ENCODE data around the gene CACNA1C.

CACNA1C gene

DNA sequence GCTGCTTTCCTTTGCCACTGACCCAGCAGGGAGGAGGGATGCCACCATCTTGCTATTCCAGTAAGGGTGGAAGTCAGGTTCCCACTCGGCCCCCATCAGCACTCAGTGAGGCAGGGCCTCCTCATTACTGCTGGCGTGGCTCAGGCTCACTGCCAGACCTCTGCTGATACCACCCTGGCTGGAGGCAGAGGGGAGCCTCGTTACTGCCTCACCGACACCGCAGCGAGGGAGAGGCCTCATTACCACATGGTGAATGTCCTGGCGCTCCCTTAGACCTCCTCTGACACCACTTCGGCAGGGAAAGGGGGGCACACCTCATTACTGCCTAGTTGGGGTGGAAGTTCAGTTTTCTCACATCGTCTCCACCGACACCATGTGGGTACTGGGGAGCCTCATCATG, 354.1 kb downstream of the CACNA1C start:
- no peak overlapping the region for H3K4me2 ChIP-seq (ENCODE audit: low read length)
- H3K9ac ChIP-seq (ENCODE audit: low read depth, low read length), result no peak overlapping the region
- peaks cover 36% of the 10 kb centered on the region for H3K27me3 ChIP-seq (ENCODE audit: control insufficient read depth, insufficient read depth, low read length)
- no peak overlapping the region for H3K4me3 ChIP-seq (ENCODE audit: low read length)
- no peaks in the 10 kb centered on the region for H3K4me1 ChIP-seq (ENCODE audit: control insufficient read depth, insufficient read depth, low read length)
- no peaks in the 10 kb centered on the region for H3K36me3 ChIP-seq (ENCODE audit: insufficient read depth, low read length)
- H3K9me3 ChIP-seq (replicated peaks; ENCODE audit: low read length), result no peaks in the 10 kb centered on the region

DNA sequence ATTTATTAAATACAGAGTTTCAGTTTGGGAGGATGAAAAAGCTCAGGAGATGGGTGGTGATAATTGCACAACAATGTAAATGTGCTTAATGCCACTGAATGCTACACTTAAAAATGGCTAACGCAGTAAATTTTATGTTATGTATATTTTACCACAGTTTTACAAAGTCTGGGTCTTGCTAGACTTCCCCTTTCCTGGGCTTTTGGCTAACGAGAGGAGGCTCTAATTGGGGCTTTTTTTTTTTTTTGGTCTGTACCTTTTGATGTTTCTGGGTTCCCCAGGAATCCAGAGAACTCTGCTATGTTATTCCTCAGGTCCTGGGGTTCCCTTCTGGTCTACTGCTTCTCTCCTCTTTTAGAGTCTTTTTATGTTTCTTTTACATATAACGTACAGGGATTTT, 355.5 kb downstream of the CACNA1C start:
- H3K36me3 ChIP-seq (ENCODE audit: insufficient read depth, low read length), result no peaks in the 10 kb centered on the region
- peaks cover 41% of the 10 kb centered on the region for H3K27me3 ChIP-seq (ENCODE audit: control insufficient read depth, insufficient read depth, low read length)
- H3K4me2 ChIP-seq (ENCODE audit: low read length), result no peak overlapping the region
- no peaks in the 10 kb centered on the region for H3K9me3 ChIP-seq (replicated peaks; ENCODE audit: low read length)
- no peak overlapping the region for H3K9ac ChIP-seq (ENCODE audit: low read depth, low read length)
- H3K4me3 ChIP-seq (ENCODE audit: low read length), result no peak overlapping the region
- H3K4me1 ChIP-seq (ENCODE audit: control insufficient read depth, insufficient read depth, low read length), result no peaks in the 10 kb centered on the region

DNA sequence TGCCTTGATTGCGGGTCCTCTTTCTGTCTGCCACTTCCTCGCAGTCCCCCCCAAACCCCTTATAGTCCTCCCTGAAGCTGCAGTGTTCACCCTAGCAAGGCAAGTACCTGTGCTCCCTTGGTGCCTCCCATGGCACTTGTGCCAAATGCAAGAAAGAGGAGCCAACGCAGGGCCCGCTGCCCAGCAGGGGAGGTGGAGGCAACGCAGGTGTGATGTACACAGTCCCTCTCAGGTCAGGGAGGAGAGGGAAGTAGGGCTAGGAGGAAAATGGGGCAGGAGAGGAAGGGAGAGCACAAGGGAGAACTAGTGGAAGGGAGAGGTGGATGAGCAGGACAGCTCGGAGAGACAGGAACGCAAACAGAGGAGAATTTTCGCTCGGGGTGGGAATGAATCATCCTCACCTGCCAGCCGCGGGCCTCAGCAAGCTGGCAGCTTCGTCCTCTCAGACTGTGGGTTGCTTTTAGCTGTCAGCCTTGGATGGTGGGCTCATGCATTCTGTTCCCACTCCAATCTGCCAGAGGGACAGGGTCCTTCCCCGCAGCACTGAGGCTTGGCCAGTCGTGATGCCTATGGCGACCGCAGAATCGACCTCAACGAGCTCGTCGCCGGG, 357.0 kb downstream of the CACNA1C start:
- Histone ChIP-seq H3K4me2 (ENCODE audit: low read length) (no peak overlapping the region), H3K9ac (ENCODE audit: low read depth, low read length) (no peak overlapping the region), H3K4me3 (ENCODE audit: low read length) (no peak overlapping the region), H3K9me3 (replicated peaks; ENCODE audit: low read length) (no peaks in the 10 kb centered on the region), H3K4me1 (ENCODE audit: control insufficient read depth, insufficient read depth, low read length) (no peaks in the 10 kb centered on the region), H3K36me3 (ENCODE audit: insufficient read depth, low read length) (no peaks in the 10 kb centered on the region), H3K27me3 (ENCODE audit: control insufficient read depth, insufficient read depth, low read length) (peaks cover 42% of the 10 kb centered on the region)

DNA sequence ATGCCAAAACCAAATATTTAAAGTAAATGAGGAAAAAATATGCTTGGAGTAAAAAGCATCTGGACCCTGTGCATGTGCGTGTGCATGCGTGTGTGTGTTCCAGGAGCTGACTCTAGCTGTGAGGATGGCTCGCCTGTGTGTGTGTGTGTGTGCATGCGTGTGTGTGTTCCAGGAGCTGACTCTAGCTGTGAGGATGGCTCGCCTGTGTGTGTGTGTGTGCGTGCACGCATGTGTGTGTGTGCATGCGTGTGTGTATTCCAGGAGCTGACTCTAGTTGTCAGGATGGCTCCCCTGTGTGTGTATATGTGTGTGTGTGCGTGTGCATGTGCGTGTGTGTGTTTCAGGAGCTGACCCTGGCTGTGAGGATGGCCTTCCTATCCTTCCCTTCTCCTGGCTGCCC, 357.7 kb downstream of the CACNA1C start:
- H3K4me2 ChIP-seq (ENCODE audit: low read length), result no peak overlapping the region
- no peak overlapping the region for H3K9ac ChIP-seq (ENCODE audit: low read depth, low read length)
- no peaks in the 10 kb centered on the region for H3K4me1 ChIP-seq (ENCODE audit: control insufficient read depth, insufficient read depth, low read length)
- H3K27me3 ChIP-seq (ENCODE audit: control insufficient read depth, insufficient read depth, low read length), result peaks cover 41% of the 10 kb centered on the region
- H3K9me3 ChIP-seq (replicated peaks; ENCODE audit: low read length), result no peaks in the 10 kb centered on the region
- H3K4me3 ChIP-seq (ENCODE audit: low read length), result no peak overlapping the region
- H3K36me3 ChIP-seq (ENCODE audit: insufficient read depth, low read length), result no peaks in the 10 kb centered on the region

GRCh38 chr12:2411011-2411410, 358.2 kb downstream of the CACNA1C start:
- H3K36me3 ChIP-seq (ENCODE audit: insufficient read depth, low read length), result no peaks in the 10 kb centered on the region

DNA sequence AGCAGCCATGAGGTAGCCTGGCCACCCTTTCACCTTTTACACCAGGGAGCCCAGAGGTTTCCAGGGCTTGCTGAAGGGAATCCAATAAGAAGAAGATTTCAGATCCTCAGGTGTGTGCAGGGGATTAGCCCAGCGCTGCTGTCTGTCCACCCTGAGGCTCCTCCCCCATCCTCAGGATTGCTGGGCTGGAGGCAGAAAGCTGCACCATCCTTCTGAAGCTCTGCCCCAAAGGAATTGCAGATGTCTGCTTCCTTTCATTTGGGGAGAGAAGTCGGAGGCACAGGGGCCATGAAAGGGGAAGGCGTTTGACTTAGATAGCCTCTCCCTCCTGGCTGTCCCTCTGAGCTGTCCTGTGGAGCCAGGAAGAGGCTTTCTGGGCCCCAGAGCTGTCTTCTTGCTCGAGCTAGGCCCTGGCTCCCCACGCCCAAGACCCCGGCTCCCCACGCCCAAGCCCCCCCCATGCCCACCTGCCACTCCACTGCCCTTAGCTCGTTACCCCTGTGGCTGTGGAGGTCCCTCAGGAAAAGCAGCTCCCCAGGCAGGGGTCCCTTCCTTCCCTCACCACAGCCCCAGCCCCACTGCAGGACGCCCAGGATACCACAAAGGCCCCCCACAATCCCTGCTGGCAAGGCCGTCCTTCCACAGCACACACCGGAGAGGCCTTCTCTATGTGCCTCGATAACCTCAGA, 359.0 kb downstream of the CACNA1C start:
- Histone ChIP-seq H3K4me2 (ENCODE audit: low read length) (no peak overlapping the region), H3K27me3 (ENCODE audit: control insufficient read depth, insufficient read depth, low read length) (peaks cover 42% of the 10 kb centered on the region), H3K9me3 (replicated peaks; ENCODE audit: low read length) (no peaks in the 10 kb centered on the region), H3K36me3 (ENCODE audit: insufficient read depth, low read length) (no peaks in the 10 kb centered on the region), H3K4me3 (ENCODE audit: low read length) (no peak overlapping the region), H3K4me1 (ENCODE audit: control insufficient read depth, insufficient read depth, low read length) (no peaks in the 10 kb centered on the region), H3K9ac (ENCODE audit: low read depth, low read length) (no peak overlapping the region)

More at GRCh38 chr12:2411011-2411410, 358.2 kb downstream of the CACNA1C start:
- Histone ChIP-seq H3K9ac (ENCODE audit: low read depth, low read length) (no peak overlapping the region), H3K4me3 (ENCODE audit: low read length) (no peak overlapping the region), H3K4me1 (ENCODE audit: control insufficient read depth, insufficient read depth, low read length) (no peaks in the 10 kb centered on the region), H3K9me3 (replicated peaks; ENCODE audit: low read length) (no peaks in the 10 kb centered on the region), H3K4me2 (ENCODE audit: low read length) (no peak overlapping the region), H3K27me3 (ENCODE audit: control insufficient read depth, insufficient read depth, low read length) (peaks cover 42% of the 10 kb centered on the region)

GRCh38 chr12:2412305-2412643, 359.5 kb downstream of the CACNA1C start:
- Histone ChIP-seq H3K9me3 (replicated peaks; ENCODE audit: low read length) (no peaks in the 10 kb centered on the region), H3K4me1 (ENCODE audit: control insufficient read depth, insufficient read depth, low read length) (no peaks in the 10 kb centered on the region), H3K4me3 (ENCODE audit: low read length) (no peak overlapping the region), H3K9ac (ENCODE audit: low read depth, low read length) (no peak overlapping the region), H3K4me2 (ENCODE audit: low read length) (no peak overlapping the region), H3K27me3 (ENCODE audit: control insufficient read depth, insufficient read depth, low read length) (peaks cover 41% of the 10 kb centered on the region), H3K36me3 (ENCODE audit: insufficient read depth, low read length) (no peaks in the 10 kb centered on the region)

- H3K9ac ChIP-seq (ENCODE audit: low read depth, low read length), result no peak overlapping the region
- H3K36me3 ChIP-seq (ENCODE audit: insufficient read depth, low read length), result no peaks in the 10 kb centered on the region
- no peaks in the 10 kb centered on the region for H3K4me1 ChIP-seq (ENCODE audit: control insufficient read depth, insufficient read depth, low read length)
- H3K9me3 ChIP-seq (replicated peaks; ENCODE audit: low read length), result no peaks in the 10 kb centered on the region
- no peak overlapping the region for H3K4me3 ChIP-seq (ENCODE audit: low read length)
- H3K27me3 ChIP-seq (ENCODE audit: control insufficient read depth, insufficient read depth, low read length), result peaks cover 42% of the 10 kb centered on the region
- no peak overlapping the region for H3K4me2 ChIP-seq (ENCODE audit: low read length)
Observed at GRCh38 chr12:2413301-2413700, 360.5 kb downstream of the CACNA1C start.

DNA sequence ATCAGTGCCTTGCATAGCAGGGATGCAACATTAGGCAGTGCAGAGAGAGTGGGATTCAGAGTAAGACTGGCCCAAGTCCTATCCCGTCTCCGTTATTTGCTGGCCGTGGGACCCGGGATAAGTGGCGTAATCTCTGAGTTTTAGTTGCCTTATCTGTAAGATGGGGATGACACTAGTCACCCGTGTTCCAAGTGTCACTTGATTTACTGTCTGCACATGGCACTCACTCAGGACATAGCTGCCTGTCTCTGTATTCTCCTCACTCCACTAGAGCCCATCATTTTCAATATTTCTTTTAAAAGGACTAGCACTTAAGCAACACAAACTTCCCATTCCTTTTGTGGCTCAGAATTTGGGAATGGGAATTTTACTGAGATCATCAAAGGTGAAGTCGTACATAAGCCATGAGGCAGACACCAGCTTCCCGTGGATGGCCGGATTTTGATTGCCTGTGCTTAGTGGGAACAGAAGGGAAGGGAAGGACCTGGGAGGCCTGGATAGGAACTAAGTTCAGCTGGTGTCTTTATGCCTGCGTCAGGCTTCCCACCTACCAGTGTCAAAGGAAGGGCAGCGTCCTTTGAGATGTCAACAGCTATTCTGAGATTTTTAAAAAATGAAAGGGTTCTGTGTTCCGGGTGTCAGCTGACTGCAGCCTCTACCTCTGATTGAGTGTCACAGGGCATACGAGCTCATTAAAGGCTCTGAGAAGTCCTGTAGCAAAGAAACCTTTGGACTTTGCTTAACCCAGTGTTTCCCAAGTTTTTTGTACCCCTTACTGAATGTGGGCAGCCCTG, 361.4 kb downstream of the CACNA1C start:
- H3K4me3 ChIP-seq (ENCODE audit: low read length), result no peak overlapping the region
- H3K36me3 ChIP-seq (ENCODE audit: insufficient read depth, low read length), result no peaks in the 10 kb centered on the region
- H3K4me2 ChIP-seq (ENCODE audit: low read length), result no peak overlapping the region
- peaks cover 41% of the 10 kb centered on the region for H3K27me3 ChIP-seq (ENCODE audit: control insufficient read depth, insufficient read depth, low read length)
- no peak overlapping the region for H3K9ac ChIP-seq (ENCODE audit: low read depth, low read length)
- no peaks in the 10 kb centered on the region for H3K4me1 ChIP-seq (ENCODE audit: control insufficient read depth, insufficient read depth, low read length)
- no peaks in the 10 kb centered on the region for H3K9me3 ChIP-seq (replicated peaks; ENCODE audit: low read length)

DNA sequence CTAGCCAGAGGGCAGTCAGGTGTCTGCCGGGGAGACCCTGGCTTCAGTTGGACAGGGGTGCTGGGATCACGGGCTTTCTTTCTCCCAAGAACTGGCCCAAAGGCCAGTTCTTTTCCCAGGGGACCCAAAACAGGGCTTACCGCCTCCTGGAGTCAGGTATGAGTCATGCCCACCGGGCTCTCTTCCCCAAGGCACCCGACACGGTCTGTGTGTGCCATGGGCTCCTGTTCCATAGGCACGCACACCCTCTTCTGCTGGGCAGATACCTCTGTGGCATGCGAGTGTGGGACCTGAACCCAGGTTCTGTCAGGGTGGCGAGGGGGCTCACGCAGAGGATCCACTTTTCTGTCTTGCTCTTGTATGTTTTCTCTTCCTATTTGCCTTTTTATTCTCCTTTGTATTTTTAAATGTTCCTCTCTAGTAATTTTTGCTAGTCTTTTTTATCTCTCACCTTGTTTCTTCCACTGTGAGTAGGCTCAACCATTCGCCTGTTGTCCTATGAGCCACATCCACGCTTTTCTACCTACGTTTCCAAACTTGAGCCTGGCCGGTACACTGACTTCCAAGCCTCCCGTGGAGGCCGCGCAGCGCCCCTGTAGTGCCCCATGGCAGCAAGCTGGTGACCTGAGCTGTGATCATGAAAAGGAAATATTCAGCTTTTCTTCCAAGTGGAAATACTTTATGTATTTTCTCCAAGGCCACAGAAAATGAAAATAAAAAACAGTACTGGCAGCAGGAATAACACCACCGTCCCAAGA, 362.2 kb downstream of the CACNA1C start:
- H3K27me3 ChIP-seq (ENCODE audit: control insufficient read depth, insufficient read depth, low read length), result peaks cover 44% of the 10 kb centered on the region
- H3K4me1 ChIP-seq (ENCODE audit: control insufficient read depth, insufficient read depth, low read length), result no peaks in the 10 kb centered on the region
- no peaks in the 10 kb centered on the region for H3K36me3 ChIP-seq (ENCODE audit: insufficient read depth, low read length)
- H3K9me3 ChIP-seq (replicated peaks; ENCODE audit: low read length), result no peaks in the 10 kb centered on the region
- no peak overlapping the region for H3K4me2 ChIP-seq (ENCODE audit: low read length)
- H3K9ac ChIP-seq (ENCODE audit: low read depth, low read length), result no peak overlapping the region
- H3K4me3 ChIP-seq (ENCODE audit: low read length), result no peak overlapping the region

DNA sequence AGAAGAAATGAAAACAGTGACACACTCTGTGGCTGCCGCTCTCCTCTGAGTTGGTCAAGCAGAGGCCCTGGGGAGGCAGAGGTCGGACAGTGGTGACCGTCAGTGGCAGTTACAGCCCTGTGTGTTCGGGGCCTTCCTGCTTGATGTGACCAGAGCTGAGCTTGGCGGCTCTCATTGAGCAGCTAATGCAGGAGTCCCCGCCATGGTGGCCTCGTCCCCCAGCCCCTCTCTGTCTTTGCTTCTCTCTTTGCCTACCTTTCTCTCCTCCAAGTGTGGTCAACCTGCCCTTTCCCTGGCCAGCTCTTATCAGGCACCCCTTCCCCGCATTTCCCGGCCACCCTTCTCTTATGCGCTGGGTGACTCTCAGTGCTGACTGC, 362.8 kb downstream of the CACNA1C start:
- Histone ChIP-seq H3K9me3 (replicated peaks; ENCODE audit: low read length) (no peaks in the 10 kb centered on the region), H3K36me3 (ENCODE audit: insufficient read depth, low read length) (no peaks in the 10 kb centered on the region), H3K4me3 (ENCODE audit: low read length) (no peak overlapping the region), H3K9ac (ENCODE audit: low read depth, low read length) (no peak overlapping the region), H3K4me1 (ENCODE audit: control insufficient read depth, insufficient read depth, low read length) (no peaks in the 10 kb centered on the region), H3K27me3 (ENCODE audit: control insufficient read depth, insufficient read depth, low read length) (peaks cover 48% of the 10 kb centered on the region), H3K4me2 (ENCODE audit: low read length) (no peak overlapping the region)

Data from skeletal muscle satellite cell (primary cell).